Thoracic aorta (tissue), 2 donors: ENCODE results near the gene TMEM215. TPM values are rescaled to one million over a fixed set of nuclear protein-coding genes. Genes with fewer than 3 reads are reported as not detected.
"Not testable (repeated sequence)": the region's sequence is repeated elsewhere in the genome, so short reads cannot be mapped to it uniquely, and the experiment has no call there.

Source experiments
- ATAC-seq: fragments of 150-250 bp; one replicate; pipeline ENCODE4 v1.8.0; 2017; ENCODE audit warnings: low read depth; ENCODE audit not compliant: insufficient number of reproducible peaks, low FRiP score
- DNase-seq: peaks from one replicate; pipeline ENCODE4 v3.0.0-alpha.2; 2020; ENCODE audit warnings: low spot score
- H3K27ac ChIP-seq, 2 donors: fragments of 200-600 bp; sonication (generic); 1 replicate in 1 of 2; 2 replicates in 1 of 2; pipeline ENCODE4 v1.5.1; 2016; ENCODE audit warnings: mild to moderate bottlenecking in 2 of 2, moderate library complexity in 2 of 2
- H3K27me3 ChIP-seq: fragments of 200-600 bp; sonication (generic); replicated peaks from 2 replicates; pipeline ENCODE4 v1.6.0; 2016; ENCODE audit warnings: mild to moderate bottlenecking; ENCODE audit not compliant: insufficient read depth
- H3K36me3 ChIP-seq: fragments of 200-600 bp; sonication (generic); one replicate; pipeline ENCODE4 v1.5.1; 2016
- H3K4me1 ChIP-seq, 2 donors: fragments of 200-600 bp; sonication (generic); 1 replicate in 1 of 2; 2 replicates in 1 of 2; pipeline versions ENCODE4 v1.5.1 to v1.6.0; 2016; ENCODE audit warnings: low read depth in 2 of 2, mild to moderate bottlenecking in 1 of 2; ENCODE audit not compliant: control insufficient read depth in 1 of 2
- H3K4me3 ChIP-seq: fragments of 200-600 bp; sonication (generic); 2 replicates; pipeline ENCODE4 v1.5.1; 2016; ENCODE audit warnings: mild to moderate bottlenecking
- H3K9me3 ChIP-seq: fragments of 200-600 bp; sonication (generic); 2 replicates; pipeline ENCODE4 v1.5.1; 2016
- total RNA-seq, 2 donors: library from RNA; depleted of rRNA; stranded (reverse); fragments of >200 nt; gene quantifications; one replicate each; pipeline versions ENCODE4 v1.1.0 to v1.2.3, GENCODE V29; 2016
- TF ChIP-seq, protein P1 (sequence below): fragments of 200-600 bp; sonication (generic); IDR thresholded peaks from one replicate; pipeline ENCODE4 v1.5.1; 2019; ENCODE audit warnings: antibody characterized with exemption

The TMEM215 gene
- total RNA-seq, 2 donors from 2014 or later, result not detected

DNA sequence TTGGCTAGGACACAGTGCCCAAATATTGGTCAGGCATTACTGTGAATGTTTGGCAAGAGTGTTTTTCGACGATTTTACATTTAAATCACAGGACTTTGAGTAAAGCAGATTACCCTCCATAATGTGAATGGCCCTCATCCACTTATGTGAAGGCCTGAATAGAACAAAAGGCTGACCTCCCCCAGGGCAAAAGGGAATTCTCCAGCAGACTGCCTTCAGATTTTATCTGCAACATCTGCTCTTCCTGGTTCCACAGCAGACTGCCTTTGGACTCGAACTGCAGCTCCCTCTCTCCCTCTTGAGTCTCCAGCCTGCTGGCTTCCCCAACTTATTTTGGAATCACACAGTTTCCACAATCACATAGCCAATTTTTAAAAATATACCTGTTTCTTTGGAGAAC is 7.1 kb upstream of the TMEM215 start:
- ATAC-seq (no peak), DNase-seq (no peak)
- no peaks in the 10 kb centered on the region for H3K27me3 ChIP-seq
- H3K9me3 ChIP-seq, result peaks cover 5% of the 10 kb centered on the region
- H3K36me3 ChIP-seq, result no peaks in the 10 kb centered on the region
- H3K4me3 ChIP-seq, result no peak overlapping the region
- H3K27ac ChIP-seq, result no peak overlapping the region
- H3K4me1 ChIP-seq, result no peaks in the 10 kb centered on the region
- TF ChIP-seq, protein P1, sequence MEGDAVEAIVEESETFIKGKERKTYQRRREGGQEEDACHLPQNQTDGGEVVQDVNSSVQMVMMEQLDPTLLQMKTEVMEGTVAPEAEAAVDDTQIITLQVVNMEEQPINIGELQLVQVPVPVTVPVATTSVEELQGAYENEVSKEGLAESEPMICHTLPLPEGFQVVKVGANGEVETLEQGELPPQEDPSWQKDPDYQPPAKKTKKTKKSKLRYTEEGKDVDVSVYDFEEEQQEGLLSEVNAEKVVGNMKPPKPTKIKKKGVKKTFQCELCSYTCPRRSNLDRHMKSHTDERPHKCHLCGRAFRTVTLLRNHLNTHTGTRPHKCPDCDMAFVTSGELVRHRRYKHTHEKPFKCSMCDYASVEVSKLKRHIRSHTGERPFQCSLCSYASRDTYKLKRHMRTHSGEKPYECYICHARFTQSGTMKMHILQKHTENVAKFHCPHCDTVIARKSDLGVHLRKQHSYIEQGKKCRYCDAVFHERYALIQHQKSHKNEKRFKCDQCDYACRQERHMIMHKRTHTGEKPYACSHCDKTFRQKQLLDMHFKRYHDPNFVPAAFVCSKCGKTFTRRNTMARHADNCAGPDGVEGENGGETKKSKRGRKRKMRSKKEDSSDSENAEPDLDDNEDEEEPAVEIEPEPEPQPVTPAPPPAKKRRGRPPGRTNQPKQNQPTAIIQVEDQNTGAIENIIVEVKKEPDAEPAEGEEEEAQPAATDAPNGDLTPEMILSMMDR, result no peak

DNA sequence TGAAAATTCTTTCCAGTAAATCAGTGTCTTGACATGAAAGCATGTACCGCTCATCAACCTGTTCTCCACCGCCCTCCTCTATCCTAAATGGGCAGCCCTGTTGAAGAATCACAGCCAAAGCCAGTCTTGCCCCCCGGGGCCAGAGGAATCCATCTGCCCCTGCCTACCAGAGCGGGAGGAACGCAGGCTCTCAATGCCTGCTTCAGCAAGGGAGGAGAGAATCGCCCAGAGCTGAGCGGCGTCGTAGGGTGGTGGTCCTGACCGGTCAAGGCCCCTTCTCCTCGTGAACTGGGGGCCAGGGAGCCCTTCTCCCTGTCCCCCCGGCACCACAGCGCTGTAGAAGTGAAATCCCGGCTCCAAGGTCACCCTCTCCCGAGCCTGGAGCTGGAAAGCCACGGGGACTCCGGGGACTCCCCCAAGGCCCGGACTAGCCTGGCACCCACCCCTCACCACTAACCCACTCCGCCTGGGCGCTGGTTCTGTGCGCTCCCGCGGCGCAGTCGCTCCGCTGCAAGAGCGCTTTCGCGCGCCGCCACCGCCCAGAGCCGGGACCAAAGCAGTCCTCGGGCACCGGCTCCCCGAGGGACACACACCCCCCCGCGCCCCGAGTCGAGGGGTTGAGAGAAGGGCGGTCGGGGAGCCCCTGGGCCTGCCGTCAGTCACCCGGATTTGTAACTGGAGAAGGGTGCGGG is 718 bp upstream of the TMEM215 start:
- Histone ChIP-seq H3K27me3 (no peaks in the 10 kb centered on the region), H3K27ac (no peak overlapping the region), H3K4me1 (no peaks in the 10 kb centered on the region), H3K9me3 (no peaks in the 10 kb centered on the region), H3K4me3 (no peak overlapping the region), H3K36me3 (no peaks in the 10 kb centered on the region)
- no peak for ATAC-seq
- TF ChIP-seq, protein P1, result no peak
- DNase-seq, result no peak

DNA sequence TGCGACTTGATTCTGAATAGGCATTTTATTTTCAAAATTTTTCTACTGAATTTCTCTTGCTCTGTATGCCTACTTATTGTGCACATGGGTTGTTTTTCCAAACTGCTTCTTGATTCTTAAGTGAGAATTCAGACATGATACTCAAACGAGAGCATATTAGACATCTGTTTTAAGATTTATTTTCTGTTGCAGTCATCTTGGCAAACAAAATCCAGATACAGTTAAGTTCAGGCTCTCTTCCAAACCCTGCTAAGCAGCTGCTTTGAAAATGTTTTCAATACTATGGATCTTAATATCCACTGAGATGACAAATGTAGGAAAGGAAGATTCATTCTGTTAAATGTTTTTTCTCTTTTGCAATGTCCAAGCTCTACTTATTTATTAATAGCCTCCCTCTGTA is 4.5 kb downstream of the TMEM215 start:
- Histone ChIP-seq H3K9me3 (no peaks in the 10 kb centered on the region), H3K27ac (no peak overlapping the region), H3K36me3 (no peaks in the 10 kb centered on the region), H3K4me1 (no peaks in the 10 kb centered on the region), H3K4me3 (no peak overlapping the region), H3K27me3 (no peaks in the 10 kb centered on the region)
- TF ChIP-seq, protein P1, result no peak
- DNase-seq (no peak), ATAC-seq (no peak)

DNA sequence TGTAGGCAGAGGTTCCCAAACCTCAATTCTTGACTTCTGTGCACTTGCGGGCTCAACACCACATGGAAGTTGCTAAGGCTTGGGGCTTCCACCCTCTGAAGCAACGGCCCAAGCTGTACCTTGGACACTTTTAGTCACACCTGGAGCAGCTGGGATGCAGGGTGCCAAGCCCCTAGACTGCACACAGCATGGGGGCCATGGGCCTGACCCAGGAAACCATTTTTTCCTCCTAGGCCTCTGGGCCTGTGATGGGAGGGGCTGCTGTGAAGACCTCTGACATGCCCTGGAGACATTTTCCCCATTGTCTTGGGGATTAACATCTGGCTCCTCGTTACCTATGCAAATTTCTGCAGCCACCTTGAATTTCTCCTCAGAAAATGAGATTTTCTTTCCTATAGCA is 12.7 kb downstream of the TMEM215 start:
- H3K27ac ChIP-seq, DNase-seq, H3K4me1 ChIP-seq, H3K36me3 ChIP-seq, H3K4me3 ChIP-seq, H3K27me3 ChIP-seq, ATAC-seq, H3K9me3 ChIP-seq: not testable (repeated sequence)

DNA sequence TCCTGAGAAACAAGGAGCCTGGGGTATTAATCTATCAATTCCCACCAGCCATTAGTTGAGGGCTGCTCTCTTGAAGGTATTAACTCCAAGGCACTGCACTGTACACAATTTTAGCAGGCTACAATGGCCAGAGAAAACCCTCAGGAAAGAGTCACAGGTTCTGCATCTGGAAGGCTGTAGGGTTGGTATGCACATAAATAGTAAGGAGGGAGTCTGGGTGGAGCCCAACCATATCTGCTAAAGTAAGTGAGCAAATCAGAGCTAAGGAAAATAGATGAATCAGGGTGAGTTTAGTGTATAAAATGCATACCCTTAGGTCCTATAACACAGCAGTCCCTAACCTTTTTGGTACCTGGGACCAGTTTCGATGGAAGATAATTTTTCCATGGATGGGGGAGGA is 18.2 kb downstream of the TMEM215 start:
- H3K36me3 ChIP-seq, result no peaks in the 10 kb centered on the region
- DNase-seq (no peak), ATAC-seq (no peak)
- no peaks in the 10 kb centered on the region for H3K27me3 ChIP-seq
- H3K4me3 ChIP-seq, result no peak overlapping the region
- H3K4me1 ChIP-seq, result no peaks in the 10 kb centered on the region
- TF ChIP-seq, protein P1, result no peak
- H3K27ac ChIP-seq, result no peak overlapping the region
- no peaks in the 10 kb centered on the region for H3K9me3 ChIP-seq

DNA sequence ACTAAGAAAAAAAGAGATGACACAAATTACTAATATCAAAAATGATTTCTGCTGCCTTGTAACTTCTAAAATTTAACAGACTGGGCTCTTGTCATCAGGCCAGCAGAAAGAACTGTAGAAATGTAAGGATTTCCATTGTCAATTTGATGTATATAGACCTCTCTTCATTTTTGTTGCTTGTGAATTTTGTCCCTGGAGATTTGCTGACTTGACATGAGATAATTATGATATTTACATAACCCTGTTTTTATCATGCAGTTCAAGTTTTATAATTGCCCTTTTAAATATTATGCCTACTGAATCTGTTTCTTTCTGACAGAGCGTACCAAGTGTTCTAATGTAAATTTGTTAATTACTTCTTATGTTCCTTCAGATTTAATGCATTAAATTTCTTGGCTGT is 23.9 kb downstream of the TMEM215 start:
- ATAC-seq (no peak), DNase-seq (no peak)
- no peak overlapping the region for H3K4me3 ChIP-seq
- no peaks in the 10 kb centered on the region for H3K4me1 ChIP-seq
- H3K9me3 ChIP-seq, result no peaks in the 10 kb centered on the region
- no peak overlapping the region for H3K27ac ChIP-seq
- H3K27me3 ChIP-seq, result no peaks in the 10 kb centered on the region
- H3K36me3 ChIP-seq, result no peaks in the 10 kb centered on the region
- TF ChIP-seq, protein P1, result no peak
